Heart left ventricle (tissue), 16 donors: ENCODE measurements around the gene SP5. TPM values are rescaled to one million over a fixed set of nuclear protein-coding genes. Genes with fewer than 3 reads are reported as not detected.
A peak's percentile ranks its signal among the peaks of the same experiment; 100 is the strongest.

Source experiments
- ATAC-seq, 4 donors: fragments of 200-7000 bp; cut with Tn5 transposase; one replicate each; pipeline ENCODE4 v1.9.1; 2020 to 2022; ENCODE audit warnings: moderate library complexity in 4 of 4, mild to moderate bottlenecking in 3 of 4, moderate number of reproducible peaks in 1 of 4
- DNase-seq, 5 donors: peaks; one replicate each; pipeline ENCODE4 v3.0.0-alpha.2; 2020
- H3K27ac ChIP-seq, 12 donors: fragments of 200-600 bp; sonication (generic) in 4 of 12; one replicate each; pipeline versions ENCODE4 v1.5.0 to v1.8.0; 2016 to 2022; ENCODE audit warnings: mild to moderate bottlenecking in 2 of 12
- H3K27me3 ChIP-seq, 9 donors: fragments of 200-600 bp; sonication (generic) in 2 of 9; one replicate each; pipeline versions ENCODE4 v1.5.1 to v1.8.0; 2016 to 2022; ENCODE audit warnings: mild to moderate bottlenecking in 3 of 9
- H3K36me3 ChIP-seq, 9 donors: fragments of 200-600 bp; sonication (generic) in 2 of 9; one replicate each; pipeline versions ENCODE4 v1.5.0 to v1.8.0; 2018 to 2022; ENCODE audit warnings: mild to moderate bottlenecking in 2 of 9
- H3K4me1 ChIP-seq, 12 donors: fragments of 200-600 bp; sonication (generic) in 4 of 12; one replicate each; pipeline versions ENCODE4 v1.5.0 to v1.8.0; 2016 to 2022; ENCODE audit warnings: mild to moderate bottlenecking in 3 of 12
- H3K4me3 ChIP-seq, 12 donors: fragments of 200-600 bp; sonication (generic) in 4 of 12; one replicate each; pipeline versions ENCODE4 v1.5.0 to v1.8.0; 2017 to 2022; ENCODE audit warnings: mild to moderate bottlenecking in 9 of 12, moderate library complexity in 4 of 12
- H3K9me3 ChIP-seq, 12 donors: fragments of 200-600 bp; sonication (generic) in 4 of 12; one replicate each; pipeline versions ENCODE4 v1.5.0 to v1.8.0; 2016 to 2022; ENCODE audit warnings: mild to moderate bottlenecking in 1 of 12
- CTCF ChIP-seq, 12 donors: fragments of 200-600 bp; sonication (generic) in 4 of 12; IDR thresholded peaks; one replicate each; pipeline versions ENCODE4 v1.5.0 to v1.8.0; 2018 to 2022; ENCODE audit warnings: antibody characterized with exemption in 12 of 12, mild to moderate bottlenecking in 5 of 12
- POLR2A ChIP-seq, 2 donors: fragments of 450-650 bp; IDR thresholded peaks; one replicate each; pipeline ENCODE4 v1.6.1; 2017; ENCODE audit warnings: antibody characterized with exemption in 2 of 2, mild to moderate bottlenecking in 2 of 2, moderate library complexity in 2 of 2
- WGBS, 4 donors: extraction: QIAGEN DNeasy Blood & Tissue Kit in 2 of 4; methylation state at CpG; one replicate each; pipeline versions ENCODE4 v1.1.5 to v1.1.7; 2013 to 2018; 5-methylcytosine and 5-hydroxymethylcytosine counted together
- intact Hi-C, 10 donors: fragments of 100-400 bp; cut with DNase I; formaldehyde crosslinking; loops; one replicate each; pipeline versions ENCODE4 v1.11.1 to v1.14.2; 2022
- polyA plus RNA-seq, 2 donors: library from polyadenylated mRNA; stranded (reverse); fragments of 200-250 nt; gene quantifications; one replicate each; pipeline ENCODE4 v1.2.3, GENCODE V29; 2013
- total RNA-seq, 9 donors: library from RNA; depleted of rRNA in 2 of 9; stranded (reverse); fragments of >200 nt in 2 of 9; fragmentation: NEBNext Ultra II Directional in 3 of 9; extraction: Animal tissue kit (Norgen Biotek cat#: 25700) in 3 of 9; gene quantifications; one replicate each; pipeline versions ENCODE4 v1.1.0 to v1.2.4, GENCODE V29; 2016 to 2023
- donor health status: ischemic (EF 13 %, LVEDD 7.1; RV severe dilation, severe dysfunction).
- donor health status: healthy with polysubstance abuse.
- donor health status: DM: no; HTN: yes; CAD: no.
- donor health status: DM: no; HTN: no; CAD: no.
- donor health status: ischemic (EF 25% LVEDD 6.9; RV normal size, moderate dysfunction).
- donor health status: ischemic (EF 25% LVEDD 5.7; RV mildly dilated, moderate dysfunction).
- donor health status: healthy.
- donor health status: DM: yes; HTN: yes; CAD: no.
- donor health status: ischemic (EF 35%, LVEDD 5.7; RV mildly dilated, moderate dysfunction).
- donor health status: nonischemic (EF 11% LVEDD 7.7; RV severe dilation, severe dysfunction).
- donor health status: DM: yes; HTN: yes; CAD: no.
- donor health status: PGD.
- donor health status: ischemic (EF 29% LVEDD 5.4; RV normal size, mild dysfunction).
- donor health status: nonischemic (EF 23%, LVEDD 6.1; RV moderate dilation, normal function).

Gene SP5
- total and polyA plus RNA-seq, 11 donors: 0.08 to 1.4 (median 0.23) TPM; not detected in 4

GRCh38 chr2:170711196-170711773 is 3.9 kb upstream of the SP5 start:
- Histone ChIP-seq H3K36me3 (no peaks in the 10 kb centered on the region), H3K4me3 (no peak overlapping the region), H3K27me3 (peaks cover 31 to 88% (median 62%) of the 10 kb centered on the region in 9 donors), H3K4me1 (peaks cover 0 to 37% (median 17%) of the 10 kb centered on the region in 12 donors), H3K27ac (no peak overlapping the region), H3K9me3 (no peaks in the 10 kb centered on the region)
- ATAC-seq (no peak), DNase-seq (no peak)
- intact Hi-C loops: loop anchor here in 6 of 10 donors (10.0 kb wide), 3 partner anchors 206 to 226 kb away; no protein-coding TSS in a partner anchor
- 3 to 9% (median 8%) methylated on average over 9 of the region's 9 CpGs for WGBS, 4 donors
- TF ChIP-seq POLR2A (IDR thresholded peaks at IDR 0.05) (no peak), CTCF (IDR thresholded peaks at IDR 0.05) (no peak)

GRCh38 chr2:170711774-170712652 is 3.1 kb upstream of the SP5 start:
- intact Hi-C loops: loop anchor here in 6 of 10 donors (10.0 kb wide), 3 partner anchors 207 to 227 kb away; no protein-coding TSS in a partner anchor
- no peaks in the 10 kb centered on the region for H3K36me3 ChIP-seq
- no peak overlapping the region for H3K27ac ChIP-seq
- no peaks in the 10 kb centered on the region for H3K9me3 ChIP-seq
- no peak for TF ChIP-seq POLR2A (IDR thresholded peaks at IDR 0.05)
- no peak for TF ChIP-seq CTCF (IDR thresholded peaks at IDR 0.05)
- peaks cover 0 to 45% (median 19%) of the 10 kb centered on the region in 12 donors for H3K4me1 ChIP-seq
- peaks cover 39 to 93% (median 69%) of the 10 kb centered on the region in 9 donors for H3K27me3 ChIP-seq
- no peak for ATAC-seq
- 2 to 6% (median 4%) methylated on average over 38 to 51 of the region's 51 CpGs for WGBS, 4 donors
- no peak overlapping the region for H3K4me3 ChIP-seq
- DNase-seq: no peak

GRCh38 chr2:170712653-170713542 is 2.2 kb upstream of the SP5 start:
- Histone ChIP-seq H3K4me1 (peaks cover 0 to 50% (median 26%) of the 10 kb centered on the region in 12 donors), H3K9me3 (no peaks in the 10 kb centered on the region), H3K27ac (no peak overlapping the region), H3K36me3 (no peaks in the 10 kb centered on the region), H3K4me3 (peak overlapping the region in 1 of 12 donors; percentile 55), H3K27me3 (peaks cover 42 to 98% (median 78%) of the 10 kb centered on the region in 9 donors)
- 6 to 17% (median 14%) methylated on average over 26 to 41 of the region's 41 CpGs for WGBS, 4 donors
- DNase-seq: no peak
- intact Hi-C loops: loop anchor here in 6 of 10 donors (10.0 kb wide), 3 partner anchors 208 to 228 kb away; no protein-coding TSS in a partner anchor
- ATAC-seq: no peak
- TF ChIP-seq CTCF (IDR thresholded peaks at IDR 0.05): no peak
- no peak for TF ChIP-seq POLR2A (IDR thresholded peaks at IDR 0.05)
